ENCODE data around the gene TMEM165. TPM values are rescaled to one million over a fixed set of nuclear protein-coding genes. Genes with fewer than 3 reads are reported as not detected.
"Not testable (repeated sequence)": the region's sequence is repeated elsewhere in the genome, so short reads cannot be mapped to it uniquely, and the experiment has no call there.

TMEM165 gene
- total RNA-seq, 1 experiment from 2014 or later = 90.4 TPM

- Mint-ChIP-seq H3K4me1 (ENCODE audit: low read depth, unreplicated experiment) (peaks cover 22% of the 10 kb centered on the region), H3K4me3 (ENCODE audit: unreplicated experiment) (peak overlapping the region; percentile 84), H3K27ac (ENCODE audit: unreplicated experiment) (peak overlapping the region; percentile 93), H3K9me3 (ENCODE audit: unreplicated experiment) (no peaks in the 10 kb centered on the region), H3K27me3 (ENCODE audit: insufficient read depth, unreplicated experiment) (no peaks in the 10 kb centered on the region), H3K36me3 (ENCODE audit: insufficient read depth, unreplicated experiment) (peaks cover 6% of the 10 kb centered on the region)
- DNase-seq = no peak
- POLR2A ChIA-PET = no interaction called here
- peaks cover 9% of the 10 kb centered on the region; the same call in 1 of the 2 replicates for H3K4me1 ChIP-seq
- CTCF ChIA-PET = interaction anchor here (1.0 kb wide), 1 partner anchor 10 kb away, joined by 4 read pairs; no protein-coding TSS in a partner anchor
- no TSS peak for BruUV-seq (replicated peaks)
- H3K4me3 ChIP-seq (ENCODE audit: low read depth, low read length) = peak overlapping the region; percentile 55
- intact Hi-C loops (cut with micrococcal nuclease; ENCODE audit: unreplicated experiment) = loop anchor here (2.0 to 5.0 kb wide), 4 partner anchors 48 to 200 kb away; partner anchors contain the start of genes CLOCK and TMEM165
- H3K36me3 ChIP-seq (ENCODE audit: control insufficient read depth, insufficient read depth, low read length) = no peaks in the 10 kb centered on the region
- no peak for TF ChIP-seq CTCF (IDR thresholded peaks at IDR 0.05; ENCODE audit: insufficient read depth in 1 of 2, low read depth in 1 of 2, low read length in 1 of 2, severe bottlenecking in 1 of 2, unreplicated experiment in 1 of 2)
- H3K9me3 ChIP-seq = no peaks in the 10 kb centered on the region
- no peaks in the 10 kb centered on the region for H3K27me3 ChIP-seq (replicated peaks; ENCODE audit: control insufficient read depth, insufficient read depth, low read length)
Measured at GRCh38 chr4:55346851-55347255, 48.9 kb upstream of the TMEM165 start.

DNA sequence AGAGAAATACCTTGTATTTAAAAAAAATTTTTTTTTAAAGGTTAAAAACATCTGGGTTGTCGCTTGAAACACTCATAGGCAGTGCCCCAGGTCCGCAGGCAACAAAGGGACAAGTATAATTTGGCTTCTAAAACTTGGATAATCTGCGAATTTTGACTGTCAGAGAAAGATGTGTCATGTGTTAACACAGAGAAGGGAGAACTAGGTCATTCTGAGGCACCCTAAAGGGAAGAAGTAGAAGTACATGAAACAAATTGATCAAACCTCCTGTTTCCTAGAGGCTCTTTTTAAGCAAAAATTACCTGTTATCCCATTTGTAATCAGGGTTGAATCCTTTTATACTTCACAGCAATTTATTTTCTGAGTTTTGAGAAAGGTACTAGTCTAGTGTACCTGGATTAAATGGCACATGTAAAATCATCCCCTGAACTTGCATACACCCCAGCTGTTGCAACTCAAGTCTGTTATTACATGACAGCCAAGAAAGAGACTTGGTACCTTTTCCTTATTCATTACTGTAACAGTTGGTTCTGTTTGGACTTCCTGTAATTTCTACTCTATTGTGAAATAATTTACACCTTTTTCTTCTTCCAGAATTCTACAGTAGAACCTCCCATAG is 48.0 kb upstream of the TMEM165 start:
- Histone ChIP-seq H3K4me3 (ENCODE audit: low read depth, low read length) (no peak overlapping the region), H3K36me3 (ENCODE audit: control insufficient read depth, insufficient read depth, low read length) (no peaks in the 10 kb centered on the region), H3K27me3 (replicated peaks; ENCODE audit: control insufficient read depth, insufficient read depth, low read length) (no peaks in the 10 kb centered on the region), H3K4me1 (peaks cover 9% of the 10 kb centered on the region; the same call in 1 of the 2 replicates), H3K9me3 (no peaks in the 10 kb centered on the region)
- Mint-ChIP-seq H3K9me3 (ENCODE audit: unreplicated experiment) (no peaks in the 10 kb centered on the region), H3K27me3 (ENCODE audit: insufficient read depth, unreplicated experiment) (no peaks in the 10 kb centered on the region), H3K27ac (ENCODE audit: unreplicated experiment) (peak overlapping the region; percentile 93), H3K4me1 (ENCODE audit: low read depth, unreplicated experiment) (peaks cover 22% of the 10 kb centered on the region), H3K4me3 (ENCODE audit: unreplicated experiment) (peak overlapping the region; percentile 84), H3K36me3 (ENCODE audit: insufficient read depth, unreplicated experiment) (peaks cover 6% of the 10 kb centered on the region)
- no peak for TF ChIP-seq CTCF (IDR thresholded peaks at IDR 0.05; ENCODE audit: insufficient read depth in 1 of 2, low read depth in 1 of 2, low read length in 1 of 2, severe bottlenecking in 1 of 2, unreplicated experiment in 1 of 2)
- TSS peak; percentile 37 for BruUV-seq (replicated peaks)
- DNase-seq = no peak
- intact Hi-C loops (cut with micrococcal nuclease; ENCODE audit: unreplicated experiment) = loop anchor here (2.0 to 5.0 kb wide), 4 partner anchors 47 to 200 kb away; partner anchors contain the start of genes CLOCK and TMEM165
- ChIA-PET CTCF (no interaction called here), POLR2A (no interaction called here)

DNA sequence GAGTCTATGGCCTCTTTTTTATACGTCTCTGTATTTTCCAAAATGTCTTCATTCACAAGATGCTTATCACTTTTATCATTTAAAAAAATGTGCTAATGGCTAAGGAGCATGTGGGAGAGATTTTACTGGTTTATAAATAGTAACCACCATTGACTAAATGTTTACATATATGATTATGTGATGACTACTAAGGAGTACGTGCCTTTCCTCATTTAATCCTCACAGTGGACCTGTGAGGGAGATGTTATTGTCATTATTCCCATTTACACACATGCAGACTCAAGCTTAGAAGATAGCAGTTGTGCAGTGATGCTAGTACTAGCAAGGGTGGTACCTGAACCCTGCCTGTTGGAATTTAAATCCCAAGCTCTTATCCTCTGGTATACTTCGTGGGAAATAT is 47.3 kb upstream of the TMEM165 start:
- no peaks in the 10 kb centered on the region for H3K9me3 Mint-ChIP-seq (ENCODE audit: unreplicated experiment)
- Histone ChIP-seq H3K4me3 (ENCODE audit: low read depth, low read length) (no peak overlapping the region), H3K9me3 (no peaks in the 10 kb centered on the region), H3K36me3 (ENCODE audit: control insufficient read depth, insufficient read depth, low read length) (no peaks in the 10 kb centered on the region), H3K4me1 (peaks cover 9% of the 10 kb centered on the region; the same call in 1 of the 2 replicates), H3K27me3 (replicated peaks; ENCODE audit: control insufficient read depth, insufficient read depth, low read length) (no peaks in the 10 kb centered on the region)
- peaks cover 22% of the 10 kb centered on the region for H3K4me1 Mint-ChIP-seq (ENCODE audit: low read depth, unreplicated experiment)
- BruUV-seq (replicated peaks) = no TSS peak
- CTCF ChIA-PET = no interaction called here
- no peak overlapping the region for H3K4me3 Mint-ChIP-seq (ENCODE audit: unreplicated experiment)
- no peak for TF ChIP-seq CTCF (IDR thresholded peaks at IDR 0.05; ENCODE audit: insufficient read depth in 1 of 2, low read depth in 1 of 2, low read length in 1 of 2, severe bottlenecking in 1 of 2, unreplicated experiment in 1 of 2)
- no peak for DNase-seq
- peaks cover 6% of the 10 kb centered on the region for H3K36me3 Mint-ChIP-seq (ENCODE audit: insufficient read depth, unreplicated experiment)
- H3K27ac Mint-ChIP-seq (ENCODE audit: unreplicated experiment) = no peak overlapping the region
- POLR2A ChIA-PET = no interaction called here
- intact Hi-C loops (cut with micrococcal nuclease; ENCODE audit: unreplicated experiment) = loop anchor here (5.0 kb wide), 1 partner anchor 199 kb away; the partner anchor contains the start of gene CLOCK
- H3K27me3 Mint-ChIP-seq (ENCODE audit: insufficient read depth, unreplicated experiment) = no peaks in the 10 kb centered on the region

DNA sequence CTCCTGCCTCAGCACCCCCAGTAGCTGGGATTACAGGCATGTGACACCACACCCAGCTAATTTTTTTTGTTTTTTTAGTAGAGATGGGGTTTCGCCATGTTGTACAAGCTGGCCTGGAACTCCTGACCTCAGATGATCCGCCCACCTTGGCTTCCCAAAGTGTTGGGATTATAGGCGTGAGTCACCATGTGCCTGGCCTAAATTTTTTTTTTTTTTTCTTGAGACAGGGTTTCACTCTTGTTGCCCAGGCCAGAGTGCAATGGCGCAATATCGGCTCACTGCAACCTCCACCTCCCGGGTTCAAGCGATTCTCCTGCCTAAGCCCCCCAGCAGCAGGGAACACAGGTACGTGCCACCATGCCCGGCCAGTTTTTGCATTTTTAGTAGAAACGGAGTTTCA is 44.9 kb upstream of the TMEM165 start:
- H3K4me3 ChIP-seq (ENCODE audit: low read depth, low read length); CTCF ChIA-PET; DNase-seq; H3K27ac Mint-ChIP-seq (ENCODE audit: unreplicated experiment); H3K9me3 Mint-ChIP-seq (ENCODE audit: unreplicated experiment); H3K4me1 ChIP-seq; H3K4me3 Mint-ChIP-seq (ENCODE audit: unreplicated experiment); intact Hi-C loops (cut with micrococcal nuclease; ENCODE audit: unreplicated experiment); H3K9me3 ChIP-seq; H3K27me3 ChIP-seq (replicated peaks; ENCODE audit: control insufficient read depth, insufficient read depth, low read length); BruUV-seq (replicated peaks); H3K36me3 ChIP-seq (ENCODE audit: control insufficient read depth, insufficient read depth, low read length); H3K27me3 Mint-ChIP-seq (ENCODE audit: insufficient read depth, unreplicated experiment): not testable (repeated sequence)
- H3K36me3 Mint-ChIP-seq (ENCODE audit: insufficient read depth, unreplicated experiment) = peaks cover 17% of the 10 kb centered on the region
- POLR2A ChIA-PET = interaction anchor here (0.7 kb wide), 1 partner anchor 35 kb away, joined by 4 read pairs; no protein-coding TSS in a partner anchor
- H3K4me1 Mint-ChIP-seq (ENCODE audit: low read depth, unreplicated experiment) = peaks cover 15% of the 10 kb centered on the region
